Neural cell (in vitro differentiated cells): ENCODE data around the gene FAM200B.

ENCODE experiments used
- EP300 ChIP-seq: fragments of 450-650 bp; conservative IDR thresholded peaks from 2 replicates; pipeline ENCODE4 v1.6.1; 2014; ENCODE audit warnings: antibody characterized with exemption, mild to moderate bottlenecking, moderate library complexity; ENCODE audit not compliant: poor library complexity, severe bottlenecking
- EZH2 ChIP-seq: fragments of 200-600, 300-800 bp; shearing (Covaris generic), sonication (generic); IDR thresholded peaks from 2 replicates; pipeline ENCODE4 v1.6.1; 2014; ENCODE audit warnings: antibody characterized with exemption, low read length, borderline replicate concordance, mild to moderate bottlenecking; ENCODE audit not compliant: insufficient read depth, poor library complexity, severe bottlenecking
- POLR2AphosphoS5 ChIP-seq: IDR thresholded peaks from 2 replicates; pipeline ENCODE4 v1.6.1; 2012
- TF ChIP-seq, protein P1 (sequence below): fragments of 450-650 bp; IDR thresholded peaks from 2 replicates; pipeline ENCODE4 v1.5.1; 2014; ENCODE audit warnings: antibody characterized with exemption, mild to moderate bottlenecking, moderate library complexity; ENCODE audit not compliant: poor library complexity, severe bottlenecking

DNA sequence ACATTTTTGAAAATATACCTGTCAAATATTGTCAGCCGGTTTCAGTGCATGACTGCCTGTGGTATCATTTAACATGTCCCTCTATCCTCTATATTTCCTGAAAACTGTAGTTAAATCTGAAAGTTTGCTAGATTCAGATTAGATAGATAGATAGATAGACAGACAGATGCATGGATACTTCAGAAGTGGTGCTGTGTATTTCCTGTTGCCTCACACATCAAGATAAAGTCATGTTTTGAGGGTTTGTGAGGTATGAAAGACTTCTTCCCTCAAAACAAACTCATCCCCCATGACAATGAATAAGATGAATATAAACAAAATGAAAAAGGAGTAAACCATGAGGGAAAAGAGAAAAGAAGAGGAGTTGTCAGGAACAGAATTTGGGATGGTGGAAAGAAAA is 15.2 kb downstream of the FAM200B start:
- TF ChIP-seq EZH2, result no peak
- TF ChIP-seq, protein P1, sequence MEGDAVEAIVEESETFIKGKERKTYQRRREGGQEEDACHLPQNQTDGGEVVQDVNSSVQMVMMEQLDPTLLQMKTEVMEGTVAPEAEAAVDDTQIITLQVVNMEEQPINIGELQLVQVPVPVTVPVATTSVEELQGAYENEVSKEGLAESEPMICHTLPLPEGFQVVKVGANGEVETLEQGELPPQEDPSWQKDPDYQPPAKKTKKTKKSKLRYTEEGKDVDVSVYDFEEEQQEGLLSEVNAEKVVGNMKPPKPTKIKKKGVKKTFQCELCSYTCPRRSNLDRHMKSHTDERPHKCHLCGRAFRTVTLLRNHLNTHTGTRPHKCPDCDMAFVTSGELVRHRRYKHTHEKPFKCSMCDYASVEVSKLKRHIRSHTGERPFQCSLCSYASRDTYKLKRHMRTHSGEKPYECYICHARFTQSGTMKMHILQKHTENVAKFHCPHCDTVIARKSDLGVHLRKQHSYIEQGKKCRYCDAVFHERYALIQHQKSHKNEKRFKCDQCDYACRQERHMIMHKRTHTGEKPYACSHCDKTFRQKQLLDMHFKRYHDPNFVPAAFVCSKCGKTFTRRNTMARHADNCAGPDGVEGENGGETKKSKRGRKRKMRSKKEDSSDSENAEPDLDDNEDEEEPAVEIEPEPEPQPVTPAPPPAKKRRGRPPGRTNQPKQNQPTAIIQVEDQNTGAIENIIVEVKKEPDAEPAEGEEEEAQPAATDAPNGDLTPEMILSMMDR, result no peak
- no peak for TF ChIP-seq POLR2AphosphoS5
- no peak for TF ChIP-seq EP300
